ENCODE data around the gene INSYN2B. TPM values are rescaled to one million over a fixed set of nuclear protein-coding genes. Genes with fewer than 3 reads are reported as not detected.

Gene INSYN2B
- total and polyA plus RNA-seq, 2 of the 8 experiments (the other 6 are each of a cell fraction or from before 2014, with no cell fraction given), result not detected

DNA sequence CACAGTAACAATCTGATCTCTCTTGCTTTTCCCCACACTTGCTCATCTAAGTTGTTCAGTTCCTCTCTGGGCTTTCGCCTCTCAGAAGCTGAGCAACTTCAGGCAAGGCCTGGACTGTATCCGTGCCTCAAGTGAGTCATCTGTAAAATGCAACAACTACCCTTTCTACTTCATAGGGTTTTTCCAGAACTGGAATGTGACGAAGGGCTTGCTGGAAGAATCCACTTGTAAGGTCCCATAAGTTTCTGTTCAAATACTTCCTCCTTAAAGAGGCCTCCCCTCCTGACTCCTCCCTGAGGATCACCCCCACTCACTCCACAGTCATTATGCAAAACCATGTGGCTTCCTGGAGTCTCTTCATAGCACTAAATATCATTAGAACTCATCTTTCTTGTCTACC lies 17.5 kb upstream of the INSYN2B start:
- Histone ChIP-seq H2AK5ac (ENCODE audit: low read depth, low read length) (no peak overlapping the region), H3K36me3 (ENCODE audit: control insufficient read depth in 2 of 4, insufficient read depth in 4 of 4, low read length in 3 of 4) (no peaks in the 10 kb centered on the region), H2AFZ (ENCODE audit: low read length) (no peak overlapping the region), H2BK20ac (ENCODE audit: low read length) (no peak overlapping the region), H3K4me2 (ENCODE audit: insufficient read depth in 1 of 2, low read depth in 2 of 2, low read length in 2 of 2) (no peak overlapping the region), H3K4me3 (ENCODE audit: extremely low read depth in 1 of 4, insufficient read depth in 2 of 4, low read depth in 3 of 4, low read length in 4 of 4) (no peak overlapping the region), H2BK15ac (ENCODE audit: low read length) (no peak overlapping the region), H3K18ac (ENCODE audit: extremely low read depth, low read length) (no peak overlapping the region), H4K5ac (ENCODE audit: insufficient read length, low read depth, low read length) (no peak overlapping the region), H4K8ac (ENCODE audit: extremely low read depth, insufficient read depth, low read length) (no peak overlapping the region), H3K14ac (ENCODE audit: insufficient read length) (no peak overlapping the region), H3K9ac (replicated peaks in 1 of 4; ENCODE audit: extremely low read depth in 1 of 4, low read depth in 3 of 4, low read length in 3 of 4) (no peak overlapping the region), H3K79me1 (ENCODE audit: low read depth, low read length) (no peaks in the 10 kb centered on the region), H4K20me1 (replicated peaks in 1 of 2; ENCODE audit: control insufficient read depth in 1 of 2, insufficient read depth in 2 of 2, low read length in 2 of 2) (no peaks in the 10 kb centered on the region), H3K23ac (ENCODE audit: insufficient read length) (no peak overlapping the region), H3K27me3 (replicated peaks in 1 of 4; ENCODE audit: control insufficient read depth in 3 of 4, extremely low read depth in 1 of 4, insufficient read depth in 3 of 4, low read length in 3 of 4) (no peaks in the 10 kb centered on the region; a peak in 1 of 7 replicates), H3K4ac (replicated peaks; ENCODE audit: insufficient read length, low read depth, low read length) (no peak overlapping the region), H3K4me1 (replicated peaks in 1 of 4; ENCODE audit: control insufficient read depth in 3 of 4, insufficient read depth in 4 of 4, low read length in 3 of 4) (no peaks in the 10 kb centered on the region), H3K79me2 (ENCODE audit: control insufficient read depth in 1 of 2, insufficient read depth in 2 of 2, low read length in 2 of 2) (no peaks in the 10 kb centered on the region), H2BK5ac (ENCODE audit: low read depth, low read length) (no peak overlapping the region), H3K23me2 (ENCODE audit: low read depth, low read length) (no peaks in the 10 kb centered on the region), H2BK120ac (replicated peaks; ENCODE audit: low read depth, low read length) (no peak overlapping the region), H4K91ac (replicated peaks; ENCODE audit: insufficient read length, low read length) (no peak overlapping the region), H3K27ac (ENCODE audit: low read depth, low read length) (no peak overlapping the region), H2BK12ac (ENCODE audit: low read depth, low read length) (no peak overlapping the region), H3K9me3 (ENCODE audit: insufficient read depth in 2 of 2, low read depth in 1 of 2, low read length in 1 of 2) (no peaks in the 10 kb centered on the region), H3K56ac (replicated peaks; ENCODE audit: insufficient read length, low read depth, low read length) (no peak overlapping the region)
- POLR2A ChIA-PET (ENCODE audit: partially characterized antibody), result no interaction called here
- DNase-seq (ENCODE audit: low read depth in 1 of 2, low spot score in 2 of 2) (no peak), FAIRE-seq (no peak)
- 94% methylated on average over 3 of the region's 3 CpGs; no CpG with 5 or more reads in 1 of the 2 experiments for WGBS, 2 experiments (ENCODE audit: extremely low coverage in 1 of 2, insufficient coverage in 1 of 2, insufficient read length in 1 of 2, insufficient replicate concordance in 2 of 2, low coverage in 1 of 2, low lambda C conversion rate in 2 of 2, missing lambda C conversion rate in 1 of 2)
- TF ChIP-seq CTBP2 (IDR thresholded peaks at IDR 0.05; ENCODE audit: borderline replicate concordance, insufficient read depth, insufficient read length, low read length) (no peak), GABPA (IDR thresholded peaks at IDR 0.05; ENCODE audit: borderline replicate concordance, insufficient read depth, low read length) (no peak), RBBP5 (IDR thresholded peaks at IDR 0.05; ENCODE audit: borderline replicate concordance, low read depth, low read length) (no peak), RAD21 (IDR thresholded peaks at IDR 0.05 in 1 of 2, conservative IDR thresholded peaks at IDR 0.05 in 1 of 2; ENCODE audit: low read depth in 2 of 2, low read length in 2 of 2) (no peak), RXRA (IDR thresholded peaks at IDR 0.05; ENCODE audit: insufficient read depth, low read depth, low read length) (no peak), TCF12 (IDR thresholded peaks at IDR 0.05; ENCODE audit: low read depth, low read length) (no peak), HDAC6 (IDR thresholded peaks at IDR 0.05; ENCODE audit: low read depth, low read length) (no peak), BACH1 (IDR thresholded peaks at IDR 0.05; ENCODE audit: low read length) (no peak), POLR2A (IDR thresholded peaks at IDR 0.05; ENCODE audit: control extremely low read depth in 1 of 2, low read depth in 2 of 2, low read length in 2 of 2) (no peak), RFX5 (IDR thresholded peaks at IDR 0.05; ENCODE audit: borderline replicate concordance, low read depth, low read length) (no peak), SP4 (IDR thresholded peaks at IDR 0.05; ENCODE audit: low read length) (no peak), EGR1 (IDR thresholded peaks at IDR 0.05; ENCODE audit: borderline replicate concordance, low read depth, low read length) (no peak), CHD2 (IDR thresholded peaks at IDR 0.05; ENCODE audit: low read length) (no peak), CEBPB (IDR thresholded peaks at IDR 0.05; ENCODE audit: low read depth, low read length) (no peak), TAF1 (IDR thresholded peaks at IDR 0.05; ENCODE audit: low read depth, low read length) (no peak)
- CTCF ChIA-PET (ENCODE audit: partially characterized antibody), result no interaction called here
